Glutamatergic neuron (in vitro differentiated cells): ENCODE results near the gene VRK1. TPM values are rescaled to one million over a fixed set of nuclear protein-coding genes. Genes with fewer than 3 reads are reported as not detected.

Source experiments
- DNase-seq: peaks from one replicate; pipeline ENCODE4 v3.0.0; 2022
- H3K27ac Mint-ChIP-seq: one replicate; pipeline ENCODE4 v1.8.0; 2020; ENCODE audit warnings: mild to moderate bottlenecking, mixed read lengths, inconsistent platforms; ENCODE audit not compliant: unreplicated experiment
- H3K27me3 Mint-ChIP-seq: one replicate; pipeline ENCODE4 v1.8.0; 2020; ENCODE audit warnings: mild to moderate bottlenecking, moderate library complexity, mixed read lengths, inconsistent platforms; ENCODE audit not compliant: unreplicated experiment
- H3K36me3 Mint-ChIP-seq: one replicate; pipeline ENCODE4 v1.8.0; 2020; ENCODE audit warnings: mild to moderate bottlenecking, mixed read lengths, inconsistent platforms; ENCODE audit not compliant: unreplicated experiment
- H3K4me1 Mint-ChIP-seq: one replicate; pipeline ENCODE4 v1.8.0; 2020; ENCODE audit warnings: mild to moderate bottlenecking, low read depth, mixed read lengths, inconsistent platforms; ENCODE audit not compliant: unreplicated experiment
- H3K4me3 Mint-ChIP-seq: one replicate; pipeline ENCODE4 v1.8.0; 2020; ENCODE audit warnings: mild to moderate bottlenecking, mixed read lengths, inconsistent platforms; ENCODE audit not compliant: unreplicated experiment
- H3K9me3 Mint-ChIP-seq: one replicate; pipeline ENCODE4 v1.8.0; 2020; ENCODE audit warnings: mild to moderate bottlenecking, moderate library complexity, mixed read lengths, inconsistent platforms; ENCODE audit not compliant: unreplicated experiment
- total RNA-seq: library from RNA; stranded (reverse); fragmentation: NEBNext Ultra II Directional; extraction: Animal tissue kit (Norgen Biotek cat#: 25700); gene quantifications from one replicate; pipeline ENCODE4 v1.2.1, GENCODE V29; 2021; ENCODE audit not compliant: unreplicated experiment
- TF ChIP-seq, protein P1 (sequence below): fragments of 200-600 bp; sonication (generic); IDR thresholded peaks from one replicate; pipeline ENCODE4 v1.5.0; 2021; ENCODE audit not compliant: partially characterized antibody, unreplicated experiment

VRK1 gene
- total RNA-seq, 1 donor from 2014 or later: 50.5 TPM

DNA sequence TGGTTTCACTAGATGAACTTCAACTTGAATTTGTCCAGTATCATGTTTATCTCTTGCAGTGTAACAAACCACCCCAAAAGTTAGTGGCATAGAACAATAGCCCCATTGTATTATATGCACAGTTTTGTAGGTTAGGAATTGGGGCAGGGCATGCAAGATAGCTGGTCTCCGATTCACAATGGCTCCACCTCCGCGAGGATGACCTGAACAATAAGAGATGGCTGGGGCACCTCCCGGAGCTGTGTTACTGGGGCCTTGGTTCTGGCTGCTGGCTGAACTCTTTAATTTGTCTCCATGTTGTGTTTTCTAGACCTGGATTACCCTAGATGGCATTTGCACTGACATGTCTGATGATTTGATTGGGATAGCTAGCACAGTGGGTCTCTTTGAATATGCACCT is 20.4 kb upstream of the VRK1 start:
- peaks cover 3% of the 10 kb centered on the region for H3K27me3 Mint-ChIP-seq
- no peak overlapping the region for H3K27ac Mint-ChIP-seq
- H3K9me3 Mint-ChIP-seq: peaks cover 1% of the 10 kb centered on the region
- DNase-seq: no peak
- H3K4me1 Mint-ChIP-seq: peaks cover 7% of the 10 kb centered on the region
- H3K4me3 Mint-ChIP-seq: no peak overlapping the region
- H3K36me3 Mint-ChIP-seq: no peaks in the 10 kb centered on the region
- TF ChIP-seq, protein P1, sequence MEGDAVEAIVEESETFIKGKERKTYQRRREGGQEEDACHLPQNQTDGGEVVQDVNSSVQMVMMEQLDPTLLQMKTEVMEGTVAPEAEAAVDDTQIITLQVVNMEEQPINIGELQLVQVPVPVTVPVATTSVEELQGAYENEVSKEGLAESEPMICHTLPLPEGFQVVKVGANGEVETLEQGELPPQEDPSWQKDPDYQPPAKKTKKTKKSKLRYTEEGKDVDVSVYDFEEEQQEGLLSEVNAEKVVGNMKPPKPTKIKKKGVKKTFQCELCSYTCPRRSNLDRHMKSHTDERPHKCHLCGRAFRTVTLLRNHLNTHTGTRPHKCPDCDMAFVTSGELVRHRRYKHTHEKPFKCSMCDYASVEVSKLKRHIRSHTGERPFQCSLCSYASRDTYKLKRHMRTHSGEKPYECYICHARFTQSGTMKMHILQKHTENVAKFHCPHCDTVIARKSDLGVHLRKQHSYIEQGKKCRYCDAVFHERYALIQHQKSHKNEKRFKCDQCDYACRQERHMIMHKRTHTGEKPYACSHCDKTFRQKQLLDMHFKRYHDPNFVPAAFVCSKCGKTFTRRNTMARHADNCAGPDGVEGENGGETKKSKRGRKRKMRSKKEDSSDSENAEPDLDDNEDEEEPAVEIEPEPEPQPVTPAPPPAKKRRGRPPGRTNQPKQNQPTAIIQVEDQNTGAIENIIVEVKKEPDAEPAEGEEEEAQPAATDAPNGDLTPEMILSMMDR: no peak

GRCh38 chr14:96780500-96780899 is 16.7 kb upstream of the VRK1 start:
- Mint-ChIP-seq H3K36me3 (no peaks in the 10 kb centered on the region), H3K4me1 (peaks cover 7% of the 10 kb centered on the region), H3K9me3 (peaks cover 1% of the 10 kb centered on the region), H3K4me3 (no peak overlapping the region), H3K27me3 (peaks cover 3% of the 10 kb centered on the region), H3K27ac (no peak overlapping the region)
- TF ChIP-seq, protein P1: no peak
- no peak for DNase-seq

DNA sequence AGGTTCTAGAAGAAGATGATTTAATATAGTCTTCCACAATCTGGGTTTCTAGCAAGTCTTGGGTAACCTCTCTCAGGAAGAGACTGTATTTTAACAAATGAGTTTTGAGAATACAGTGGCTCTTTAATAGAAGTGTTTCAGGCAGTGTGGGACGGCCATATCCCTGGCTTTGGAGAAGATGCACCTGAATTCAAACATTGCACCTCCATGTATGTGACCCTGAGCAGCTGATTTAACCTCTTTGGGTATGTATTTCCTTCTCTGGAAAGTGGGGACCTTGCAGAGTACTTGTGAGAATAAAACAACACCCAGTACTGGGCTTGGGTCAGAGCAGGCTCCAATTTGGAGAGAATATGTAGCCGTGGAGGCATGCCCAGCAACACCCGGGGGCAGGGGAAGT is 15.8 kb upstream of the VRK1 start:
- Mint-ChIP-seq H3K27ac (no peak overlapping the region), H3K4me3 (no peak overlapping the region), H3K36me3 (no peaks in the 10 kb centered on the region), H3K9me3 (peaks cover 1% of the 10 kb centered on the region), H3K4me1 (peaks cover 7% of the 10 kb centered on the region), H3K27me3 (peaks cover 3% of the 10 kb centered on the region)
- TF ChIP-seq, protein P1: no peak
- no peak for DNase-seq

DNA sequence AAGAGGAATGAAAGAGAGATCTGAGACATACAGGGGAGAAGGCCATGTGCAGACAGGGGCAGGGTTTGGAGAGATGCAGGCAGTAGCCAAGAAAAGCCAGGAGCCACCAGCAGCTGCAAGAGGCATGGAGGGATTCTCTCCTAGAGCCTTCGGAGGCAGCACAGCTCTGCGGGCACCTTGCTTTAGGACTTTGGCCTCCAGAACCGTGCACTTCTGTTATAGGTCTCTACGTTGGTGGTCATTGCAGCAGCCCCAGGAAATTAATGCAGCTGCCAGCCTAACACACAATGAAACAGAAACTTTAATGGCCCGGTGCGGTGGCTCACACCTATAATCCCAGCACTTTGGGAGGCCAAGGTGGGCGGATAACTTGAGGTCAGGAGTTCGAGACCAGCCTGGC is 14.7 kb upstream of the VRK1 start:
- no peak overlapping the region for H3K27ac Mint-ChIP-seq
- H3K27me3 Mint-ChIP-seq: peaks cover 3% of the 10 kb centered on the region
- TF ChIP-seq, protein P1: no peak
- H3K36me3 Mint-ChIP-seq: no peaks in the 10 kb centered on the region
- H3K4me3 Mint-ChIP-seq: no peak overlapping the region
- DNase-seq: no peak
- H3K4me1 Mint-ChIP-seq: peaks cover 7% of the 10 kb centered on the region
- H3K9me3 Mint-ChIP-seq: peaks cover 1% of the 10 kb centered on the region

- Mint-ChIP-seq H3K9me3 (no peaks in the 10 kb centered on the region), H3K4me3 (no peak overlapping the region), H3K27me3 (no peaks in the 10 kb centered on the region), H3K4me1 (peaks cover 7% of the 10 kb centered on the region), H3K27ac (no peak overlapping the region), H3K36me3 (no peaks in the 10 kb centered on the region)
- DNase-seq: no peak
- TF ChIP-seq, protein P1: no peak
Observed at GRCh38 chr14:96783043-96783914, 13.9 kb upstream of the VRK1 start.
